Breast epithelium (tissue), 4 donors: Measurements from ENCODE around the gene NUP210. TPM values are rescaled to one million over a fixed set of nuclear protein-coding genes. Genes with fewer than 3 reads are reported as not detected.

ENCODE experiments used
- DNase-seq, 2 donors: peaks; one replicate each; pipeline ENCODE4 v3.0.0-alpha.2; 2019; ENCODE audit warnings: low spot score in 2 of 2
- H3K27ac ChIP-seq, 2 donors: fragments of 200-600 bp; sonication (generic) in 1 of 2; one replicate each; pipeline ENCODE4 v1.5.1; 2016 to 2019; ENCODE audit warnings: mild to moderate bottlenecking in 1 of 2
- H3K27me3 ChIP-seq, 2 donors: fragments of 200-600 bp; sonication (generic) in 1 of 2; one replicate each; pipeline versions ENCODE4 v1.5.1 to v1.6.0; 2017 to 2019; ENCODE audit warnings: control low read depth in 1 of 2, mild to moderate bottlenecking in 1 of 2
- H3K36me3 ChIP-seq: fragments of 200-600 bp; one replicate; pipeline ENCODE4 v1.5.1; 2019
- H3K4me1 ChIP-seq, 2 donors: fragments of 200-600 bp; sonication (generic); one replicate each; pipeline ENCODE4 v1.5.1; 2016 to 2019; ENCODE audit warnings: control low read depth in 1 of 2
- H3K4me3 ChIP-seq, 3 donors: fragments of 200-600 bp; sonication (generic); 1 replicate in 2 of 3; 2 replicates in 1 of 3; pipeline ENCODE4 v1.5.1; 2016 to 2019; ENCODE audit warnings: mild to moderate bottlenecking in 3 of 3, moderate library complexity in 2 of 3
- H3K9me3 ChIP-seq, 2 donors: fragments of 200-600 bp; sonication (generic) in 1 of 2; one replicate each; pipeline ENCODE4 v1.5.1; 2016 to 2019; ENCODE audit warnings: control low read depth in 1 of 2
- POLR2A ChIP-seq: fragments of 450-650 bp; IDR thresholded peaks from one replicate; pipeline ENCODE4 v1.6.1; 2016; ENCODE audit warnings: antibody characterized with exemption, mild to moderate bottlenecking, moderate library complexity
- POLR2AphosphoS5 ChIP-seq, 3 donors: sonication (generic); formaldehyde crosslinking; IDR thresholded peaks; one replicate each; pipeline ENCODE4 v1.6.1; 2017; ENCODE audit warnings: antibody characterized with exemption in 3 of 3
- intact Hi-C: fragments of 100-400 bp; cut with DNase I; formaldehyde crosslinking; loops from one replicate; pipeline ENCODE4 v1.15.1; 2023; ENCODE audit warnings: low total_unique reads
- total RNA-seq, 3 donors: library from RNA; depleted of rRNA; stranded (reverse); fragments of >200 nt; gene quantifications; one replicate each; pipeline ENCODE4 v1.1.0, GENCODE V29; 2016
- TF ChIP-seq, protein P1 (sequence below), 3 donors: fragments of 450-650 bp; IDR thresholded peaks; one replicate each; pipeline ENCODE4 v1.5.1; 2016 to 2017; ENCODE audit warnings: antibody characterized with exemption in 3 of 3, mild to moderate bottlenecking in 3 of 3, moderate library complexity in 3 of 3

NUP210 gene
- total RNA-seq, 3 donors from 2014 or later, result 2.2 to 15.2 (median 14.7) TPM

DNA sequence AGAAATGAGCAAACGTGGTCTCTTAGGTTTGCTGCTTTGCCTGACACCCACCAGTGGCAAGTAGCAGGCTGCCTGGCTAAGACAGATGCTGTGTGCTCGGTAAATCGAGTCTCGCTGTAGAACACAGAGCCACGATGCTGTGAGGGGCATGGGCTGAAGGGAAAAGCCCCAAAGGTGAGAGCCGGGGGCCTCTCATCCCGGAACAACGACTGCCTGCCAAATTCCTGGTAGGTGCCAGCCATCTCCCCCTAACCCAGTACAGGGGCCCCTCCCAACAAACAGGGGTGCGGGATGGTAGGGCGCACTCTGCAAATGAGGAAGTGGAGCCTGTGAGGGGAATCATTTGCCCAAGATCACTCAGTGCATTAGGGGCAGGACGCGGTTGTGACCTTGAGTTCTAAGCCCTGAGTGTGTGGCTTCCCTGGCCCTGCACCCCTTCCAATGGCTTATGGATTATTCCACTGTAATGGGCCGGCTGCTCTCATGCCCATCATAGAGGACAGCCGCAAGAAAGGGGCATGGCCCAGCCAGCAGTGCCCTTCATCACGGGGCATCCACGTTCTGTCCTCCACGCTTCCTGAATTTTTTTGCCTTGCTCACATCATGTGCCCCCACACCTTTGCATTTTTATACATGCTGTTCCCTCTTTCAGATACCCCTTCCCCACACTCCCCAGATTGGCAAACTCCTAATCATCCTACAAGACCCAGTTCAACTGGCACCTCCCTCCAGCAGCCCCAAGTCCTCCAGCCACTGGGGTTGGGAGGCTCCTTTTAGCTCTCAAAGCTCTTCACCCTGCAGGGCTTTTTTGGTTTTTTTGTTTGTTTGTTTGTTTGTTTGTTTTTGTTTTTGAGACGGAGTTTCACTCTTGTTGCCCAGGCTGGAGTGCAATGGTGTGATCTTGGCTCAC lies 125.4 kb downstream of the NUP210 start:
- intact Hi-C loops, result no loop called here
- TF ChIP-seq, protein P1, sequence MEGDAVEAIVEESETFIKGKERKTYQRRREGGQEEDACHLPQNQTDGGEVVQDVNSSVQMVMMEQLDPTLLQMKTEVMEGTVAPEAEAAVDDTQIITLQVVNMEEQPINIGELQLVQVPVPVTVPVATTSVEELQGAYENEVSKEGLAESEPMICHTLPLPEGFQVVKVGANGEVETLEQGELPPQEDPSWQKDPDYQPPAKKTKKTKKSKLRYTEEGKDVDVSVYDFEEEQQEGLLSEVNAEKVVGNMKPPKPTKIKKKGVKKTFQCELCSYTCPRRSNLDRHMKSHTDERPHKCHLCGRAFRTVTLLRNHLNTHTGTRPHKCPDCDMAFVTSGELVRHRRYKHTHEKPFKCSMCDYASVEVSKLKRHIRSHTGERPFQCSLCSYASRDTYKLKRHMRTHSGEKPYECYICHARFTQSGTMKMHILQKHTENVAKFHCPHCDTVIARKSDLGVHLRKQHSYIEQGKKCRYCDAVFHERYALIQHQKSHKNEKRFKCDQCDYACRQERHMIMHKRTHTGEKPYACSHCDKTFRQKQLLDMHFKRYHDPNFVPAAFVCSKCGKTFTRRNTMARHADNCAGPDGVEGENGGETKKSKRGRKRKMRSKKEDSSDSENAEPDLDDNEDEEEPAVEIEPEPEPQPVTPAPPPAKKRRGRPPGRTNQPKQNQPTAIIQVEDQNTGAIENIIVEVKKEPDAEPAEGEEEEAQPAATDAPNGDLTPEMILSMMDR (IDR thresholded peaks at IDR 0.05), result no peak
- no peak for TF ChIP-seq POLR2A
- no peak for TF ChIP-seq POLR2AphosphoS5 (IDR thresholded peaks at IDR 0.05)
- Histone ChIP-seq H3K27ac (no peak overlapping the region), H3K4me1 (no peaks in the 10 kb centered on the region), H3K9me3 (no peaks in the 10 kb centered on the region), H3K36me3 (no peaks in the 10 kb centered on the region), H3K27me3 (no peaks in the 10 kb centered on the region), H3K4me3 (no peak overlapping the region)
- no peak for DNase-seq

DNA sequence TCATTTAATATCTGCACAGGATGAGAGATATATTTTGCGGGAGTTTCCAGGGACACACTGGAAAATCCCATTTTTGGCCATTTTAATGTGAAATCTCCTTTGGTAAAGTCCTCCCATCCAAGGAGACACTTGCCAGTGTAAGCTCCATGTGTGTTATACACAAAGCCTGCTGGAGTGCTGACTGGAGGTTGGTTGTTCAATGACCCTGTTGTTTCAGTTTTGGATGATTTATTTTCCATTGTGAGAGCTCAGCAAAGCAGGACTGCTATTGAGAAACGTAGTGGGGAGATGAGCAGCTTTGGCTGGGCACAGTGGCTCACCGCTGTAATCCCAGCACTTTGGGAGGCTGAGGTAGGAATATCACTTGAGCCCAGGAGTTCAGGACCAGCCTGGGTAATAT lies 127.7 kb downstream of the NUP210 start:
- Histone ChIP-seq H3K27ac (no peak overlapping the region), H3K9me3 (no peaks in the 10 kb centered on the region), H3K4me3 (no peak overlapping the region), H3K27me3 (no peaks in the 10 kb centered on the region), H3K4me1 (no peaks in the 10 kb centered on the region), H3K36me3 (no peaks in the 10 kb centered on the region)
- intact Hi-C loops, result no loop called here
- no peak for DNase-seq
- TF ChIP-seq, protein P1 (IDR thresholded peaks at IDR 0.05), result no peak
- TF ChIP-seq POLR2A (no peak), POLR2AphosphoS5 (IDR thresholded peaks at IDR 0.05) (no peak)

DNA sequence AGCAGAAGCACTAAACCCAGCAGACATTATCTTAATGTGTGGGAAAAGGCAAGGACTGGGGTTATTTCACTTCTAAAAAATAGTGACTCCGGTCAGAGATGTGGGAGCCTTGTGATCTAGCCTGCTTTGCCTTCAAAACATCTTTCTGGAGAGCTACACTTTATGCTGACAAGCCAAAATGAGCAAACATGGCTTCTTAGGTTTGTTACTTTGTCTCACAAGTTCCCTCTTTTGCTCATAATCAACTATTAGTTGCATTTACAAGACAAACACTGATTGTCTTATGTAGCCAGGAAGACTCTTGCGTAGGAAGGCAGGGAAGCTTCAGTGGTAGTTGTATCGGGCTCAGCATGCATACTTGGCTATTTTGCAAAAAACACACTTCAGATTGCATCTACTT lies 129.2 kb downstream of the NUP210 start:
- Histone ChIP-seq H3K9me3 (peaks cover 0 to 6% of the 10 kb centered on the region in 2 donors), H3K4me1 (no peaks in the 10 kb centered on the region), H3K27ac (no peak overlapping the region), H3K4me3 (no peak overlapping the region), H3K36me3 (no peaks in the 10 kb centered on the region), H3K27me3 (peaks cover 0 to 5% of the 10 kb centered on the region in 2 donors)
- TF ChIP-seq, protein P1 (IDR thresholded peaks at IDR 0.05), result no peak
- TF ChIP-seq POLR2A (no peak), POLR2AphosphoS5 (IDR thresholded peaks at IDR 0.05) (no peak)
- DNase-seq, result no peak
- intact Hi-C loops, result no loop called here

DNA sequence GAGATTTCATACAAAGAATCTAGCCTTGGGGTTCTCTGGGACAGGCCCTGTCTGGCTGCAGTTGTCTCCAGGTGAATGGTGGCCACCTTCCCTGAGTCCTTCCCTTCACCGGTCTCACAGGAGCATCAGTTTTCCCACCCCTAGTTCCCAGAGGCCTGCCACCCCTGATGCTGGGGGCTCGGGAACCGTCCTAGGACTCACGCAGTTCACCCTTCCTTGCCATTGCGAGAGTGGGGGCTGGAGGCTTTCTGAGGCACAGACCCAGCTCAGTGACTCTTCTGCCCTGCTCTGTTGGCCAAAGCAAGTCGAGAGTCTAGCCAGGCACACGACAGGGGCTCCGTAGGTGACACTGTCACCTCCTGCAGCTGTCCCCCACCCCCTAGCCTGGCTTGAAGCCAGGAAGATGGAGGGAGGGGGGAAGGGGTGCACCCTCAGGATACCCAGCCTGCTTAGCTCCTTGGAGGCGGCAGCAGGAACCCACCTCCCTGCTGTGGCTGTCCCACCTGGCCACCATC lies 130.3 kb downstream of the NUP210 start:
- Histone ChIP-seq H3K9me3 (peaks cover 1 to 6% of the 10 kb centered on the region in 2 donors), H3K27ac (no peak overlapping the region), H3K4me1 (no peaks in the 10 kb centered on the region), H3K27me3 (peaks cover 0 to 14% of the 10 kb centered on the region in 2 donors), H3K4me3 (no peak overlapping the region), H3K36me3 (no peaks in the 10 kb centered on the region)
- no peak for DNase-seq
- TF ChIP-seq POLR2A (no peak), POLR2AphosphoS5 (IDR thresholded peaks at IDR 0.05) (no peak)
- TF ChIP-seq, protein P1 (IDR thresholded peaks at IDR 0.05), result no peak
- intact Hi-C loops, result no loop called here
